ENCODE data around the gene GRIN3B.
"Not testable (repeated sequence)": the region's sequence is repeated elsewhere in the genome, so short reads cannot be mapped to it uniquely, and the experiment has no call there.

Gene GRIN3B

GRCh38 chr19:1019616-1019961, 19.4 kb downstream of the GRIN3B start:
- no peak for DNase-seq (ENCODE audit: low spot score)

GRCh38 chr19:1019980-1020867, 20.0 kb downstream of the GRIN3B start:
- DNase-seq (ENCODE audit: low spot score), result no peak

DNA sequence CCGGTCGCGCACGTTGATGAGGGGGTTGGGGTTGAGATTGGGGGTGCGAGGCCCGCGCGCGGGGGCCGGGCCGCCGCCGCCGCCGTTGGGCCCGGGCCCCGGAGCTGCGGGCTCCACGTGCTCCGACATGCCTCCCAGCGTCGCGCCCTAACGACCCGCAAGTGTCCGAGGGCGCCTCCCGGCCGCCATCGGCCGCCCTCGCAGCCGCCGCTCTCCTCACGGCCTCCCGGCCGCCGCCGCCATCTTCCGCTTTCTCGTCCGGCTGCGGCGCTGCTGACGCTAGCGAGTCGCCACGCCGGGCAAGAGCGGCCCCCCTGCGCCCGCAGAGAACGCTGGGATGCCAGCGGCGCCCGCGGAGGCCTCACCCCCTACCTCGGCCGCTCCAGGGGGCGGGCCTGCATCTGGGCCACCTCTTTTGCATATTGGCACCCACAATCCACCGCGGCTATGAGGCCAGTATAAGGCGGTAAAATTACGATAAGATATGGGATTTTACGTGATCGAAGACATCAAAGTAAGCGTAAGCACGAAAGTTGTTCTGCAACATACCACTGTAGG, 20.7 kb downstream of the GRIN3B start, which contains the start of gene TMEM259:
TSS of gene TMEM259 (minus strand) at position 256 of the 558 bp plus-strand sequence. CDS start at position 129, 127 bp downstream.
- peak; percentile 87 for DNase-seq (ENCODE audit: low spot score)

GRCh38 chr19:1023883-1024188, 23.6 kb downstream of the GRIN3B start:
- DNase-seq (ENCODE audit: low spot score), result not testable (repeated sequence)

DNA sequence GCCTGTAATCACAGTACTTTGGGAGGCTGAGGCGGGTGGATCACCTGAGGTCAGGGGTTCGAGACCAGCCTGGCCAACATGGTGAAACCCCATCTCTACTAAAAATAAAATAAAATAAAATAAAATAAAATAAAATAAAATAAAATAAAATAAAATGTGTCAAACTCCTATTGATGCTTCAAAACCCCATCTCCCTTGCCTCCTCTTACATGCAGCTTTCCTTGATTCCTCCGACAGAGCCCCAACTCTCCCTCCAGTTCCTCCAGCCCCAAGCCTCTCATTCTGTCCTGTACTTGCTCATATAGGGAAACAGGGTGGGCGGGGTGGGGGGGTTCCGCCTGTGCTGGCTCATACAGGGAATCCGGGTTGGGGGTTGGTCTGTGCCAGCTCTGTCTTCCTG, 24.9 kb downstream of the GRIN3B start:
- DNase-seq (ENCODE audit: low spot score), result not testable (repeated sequence)

- DNase-seq (ENCODE audit: low spot score), result peak; percentile 82
Observed at GRCh38 chr19:1025960-1026782, 26.0 kb downstream of the GRIN3B start, which contains the start of gene CNN2. CNN2 (plus strand) TSS chr19:1026608; CDS start chr19:1026662, 54 bp downstream.

GRCh38 chr19:1026783-1027649, 26.8 kb downstream of the GRIN3B start:
- DNase-seq (ENCODE audit: low spot score), result no peak

- DNase-seq (ENCODE audit: low spot score), result no peak
Observed at GRCh38 chr19:1027650-1028061, 27.4 kb downstream of the GRIN3B start.

GRCh38 chr19:1028062-1028926, 28.1 kb downstream of the GRIN3B start:
- peak; percentile 79 for DNase-seq (ENCODE audit: low spot score)

GRCh38 chr19:1032264-1032867, 32.1 kb downstream of the GRIN3B start:
- no peak for DNase-seq (ENCODE audit: low spot score)

DNA sequence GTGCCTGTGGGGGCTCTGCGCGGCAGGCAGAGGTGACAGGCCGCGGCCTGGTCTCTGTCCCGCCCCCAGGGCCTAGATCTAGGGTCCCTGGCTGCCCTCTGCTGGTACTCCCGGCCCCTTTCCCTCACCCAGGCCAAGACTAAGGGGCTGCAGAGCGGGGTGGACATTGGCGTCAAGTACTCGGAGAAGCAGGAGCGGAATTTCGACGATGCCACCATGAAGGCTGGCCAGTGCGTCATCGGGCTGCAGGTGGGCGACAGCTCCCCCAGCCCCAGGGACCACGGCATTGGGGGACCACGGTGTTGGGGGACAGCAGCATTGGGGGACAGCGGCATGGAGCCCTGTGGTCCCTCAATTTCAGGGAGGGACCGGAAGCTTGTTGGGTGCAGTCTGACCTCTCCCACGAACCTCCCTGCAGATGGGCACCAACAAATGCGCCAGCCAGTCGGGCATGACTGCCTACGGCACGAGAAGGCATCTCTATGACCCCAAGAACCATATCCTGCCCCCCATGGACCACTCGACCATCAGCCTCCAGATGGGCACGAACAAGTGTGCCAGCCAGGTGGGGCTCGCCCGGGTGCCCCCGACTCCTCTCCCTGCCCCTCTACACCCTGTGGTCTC, 35.9 kb downstream of the GRIN3B start:
- DNase-seq (ENCODE audit: low spot score), result no peak

- no peak for DNase-seq (ENCODE audit: low spot score)
Observed at GRCh38 chr19:1037621-1038064, 37.4 kb downstream of the GRIN3B start.

DNA sequence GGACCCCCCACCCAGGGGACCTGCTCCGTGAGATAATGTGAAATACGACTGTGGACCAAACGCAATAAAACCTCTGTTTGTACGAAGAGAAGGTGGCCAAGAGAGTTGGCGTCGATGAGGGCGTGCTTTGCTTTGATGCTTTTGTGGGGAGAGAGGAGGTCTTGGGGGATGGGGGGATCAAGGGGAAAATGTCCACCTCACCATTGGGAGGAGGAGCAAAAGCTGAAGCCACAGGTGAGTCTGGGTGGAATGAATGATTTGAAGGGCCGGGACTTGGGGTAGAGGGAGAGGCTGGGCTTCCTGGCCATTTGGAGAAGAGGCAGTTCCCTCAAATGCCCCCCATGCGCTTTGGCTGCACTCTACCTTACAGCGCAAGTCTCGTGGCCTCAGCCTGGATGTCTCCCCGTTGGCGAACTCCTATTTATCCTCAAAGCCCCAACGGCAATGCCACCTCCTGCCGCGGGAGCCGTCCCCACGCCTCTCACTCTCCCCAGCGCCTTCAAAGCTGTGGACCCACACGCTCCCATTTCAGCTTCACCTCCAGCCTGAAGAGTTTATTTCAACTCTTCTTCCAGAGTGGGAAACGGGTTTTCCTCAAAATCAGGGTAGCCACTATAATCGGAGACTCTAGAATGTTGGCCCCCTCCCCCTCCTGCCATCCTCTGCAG, 38.9 kb downstream of the GRIN3B start:
- DNase-seq (ENCODE audit: low spot score), result no peak

- DNase-seq (ENCODE audit: low spot score), result peak; percentile 95
Observed at GRCh38 chr19:1039646-1040475, 39.6 kb downstream of the GRIN3B start, which contains the start of gene ABCA7. ABCA7 (plus strand) TSS chr19:1040107; CDS start chr19:1041362, 1,255 bp downstream.

DNA sequence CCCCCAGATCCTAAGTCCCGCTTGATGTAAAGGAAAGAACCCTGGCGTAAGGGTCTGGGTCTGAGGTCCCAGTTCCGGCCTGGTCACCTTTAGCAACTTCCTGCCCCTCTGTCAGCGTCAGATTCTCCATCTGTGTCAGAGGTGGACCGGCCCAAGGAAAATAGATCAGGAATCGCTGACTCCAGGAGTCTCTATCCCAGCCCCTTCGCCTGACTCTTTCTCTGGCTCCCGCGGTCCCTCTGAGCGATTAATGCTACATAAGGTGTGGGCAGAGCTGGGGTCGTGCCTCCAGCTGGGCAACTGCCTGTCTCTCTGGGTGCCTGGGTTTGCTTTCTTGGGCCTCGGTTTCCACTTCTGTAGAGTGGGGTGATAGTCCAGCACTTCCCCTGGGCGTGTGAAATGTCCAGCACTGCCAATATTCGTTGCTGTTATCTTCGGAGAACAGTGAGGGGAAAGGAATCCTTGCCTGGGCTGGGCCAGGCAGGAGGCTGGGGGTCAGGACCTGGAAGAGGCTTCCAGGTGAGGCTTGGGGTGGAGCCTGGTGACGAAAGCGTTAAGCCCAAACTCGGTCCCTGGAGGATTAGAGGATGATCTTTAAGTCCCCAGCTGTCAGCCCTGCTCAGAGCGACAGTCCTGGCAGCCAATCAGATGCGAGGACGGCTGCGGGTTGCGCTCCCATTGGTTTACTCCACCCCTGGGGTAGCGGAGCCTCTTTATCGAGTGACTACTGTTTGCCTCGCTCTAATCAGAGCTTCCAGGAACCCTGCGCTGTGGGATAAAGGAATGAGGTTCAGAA, 40.5 kb downstream of the GRIN3B start:
- peak; percentile 99 for DNase-seq (ENCODE audit: low spot score)

DNA sequence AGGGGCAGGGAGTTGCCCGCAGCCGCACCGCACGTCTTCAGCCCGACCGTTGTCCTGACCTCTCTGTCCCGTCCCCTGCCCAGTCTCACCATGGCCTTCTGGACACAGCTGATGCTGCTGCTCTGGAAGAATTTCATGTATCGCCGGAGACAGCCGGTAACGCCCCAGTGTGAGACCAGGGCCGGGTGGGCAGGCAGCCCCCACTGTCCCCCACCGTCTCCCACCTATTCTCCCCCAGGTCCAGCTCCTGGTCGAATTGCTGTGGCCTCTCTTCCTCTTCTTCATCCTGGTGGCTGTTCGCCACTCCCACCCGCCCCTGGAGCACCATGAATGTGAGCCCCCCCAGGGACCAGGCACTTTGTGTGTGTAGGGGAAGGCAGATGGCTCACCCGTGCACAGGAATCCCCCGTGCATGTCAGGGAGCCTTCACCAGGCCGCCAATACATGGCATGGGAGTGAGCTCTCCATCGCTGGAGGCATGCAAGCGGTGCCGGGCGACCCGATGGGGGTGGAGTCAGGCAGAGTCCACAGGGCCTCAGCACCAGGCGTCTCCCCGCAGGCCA, 41.1 kb downstream of the GRIN3B start:
- DNase-seq (ENCODE audit: low spot score), result no peak
